CD4-positive, alpha-beta T cell treated with Interleukin-4 for 4 hours (primary cell): ENCODE measurements around the gene CYTIP.

ENCODE experiments used
- DNase-seq: peaks from one replicate; pipeline ENCODE4 v3.0.0-alpha.2; 2020

Gene CYTIP

GRCh38 chr2:157443795-157444640, at the start of gene CYTIP:
TSS of gene CYTIP (minus strand) at chr2:157444089. CDS start at chr2:157444020, 69 bp downstream.
- peak; percentile 93 for DNase-seq

GRCh38 chr2:157492189-157492773, 48.4 kb upstream of the CYTIP start:
- DNase-seq = peak; percentile 81

GRCh38 chr2:157489983-157490382, 46.1 kb upstream of the CYTIP start:
- no peak for DNase-seq

GRCh38 chr2:157488877-157489276, 45.0 kb upstream of the CYTIP start:
- DNase-seq = no peak

- no peak for DNase-seq
These were observed 43.9 kb upstream of the CYTIP start for GRCh38 chr2:157487747-157488146.

GRCh38 chr2:157487271-157487610, 43.4 kb upstream of the CYTIP start:
- DNase-seq = no peak

- DNase-seq = no peak
These were observed 42.8 kb upstream of the CYTIP start for GRCh38 chr2:157486596-157487270.

- DNase-seq = no peak
These were observed 36.5 kb upstream of the CYTIP start for GRCh38 chr2:157480182-157480961.

- no peak for DNase-seq
These were observed 35.5 kb upstream of the CYTIP start for GRCh38 chr2:157479081-157480027.

GRCh38 chr2:157477919-157478318, 34.0 kb upstream of the CYTIP start:
- DNase-seq = peak; percentile 44

GRCh38 chr2:157476953-157477709, 33.2 kb upstream of the CYTIP start:
- DNase-seq = peak; percentile 83

GRCh38 chr2:157475722-157476390, 32.0 kb upstream of the CYTIP start:
- DNase-seq = no peak

- no peak for DNase-seq
These were observed 29.7 kb upstream of the CYTIP start for GRCh38 chr2:157473581-157473980.

GRCh38 chr2:157471078-157471477, 27.2 kb upstream of the CYTIP start:
- no peak for DNase-seq

- DNase-seq = peak; percentile 42
These were observed 26.4 kb upstream of the CYTIP start for GRCh38 chr2:157470321-157470720.

- DNase-seq = no peak
These were observed 25.8 kb upstream of the CYTIP start for GRCh38 chr2:157469726-157470125.

- DNase-seq = peak; percentile 92
These were observed 25.2 kb upstream of the CYTIP start for GRCh38 chr2:157468931-157469708.

- DNase-seq = no peak
These were observed 22.9 kb upstream of the CYTIP start for GRCh38 chr2:157466764-157467163.

- DNase-seq = no peak
These were observed 21.7 kb upstream of the CYTIP start for GRCh38 chr2:157465554-157465953.

- no peak for DNase-seq
These were observed 19.1 kb upstream of the CYTIP start for GRCh38 chr2:157463002-157463401.
